HG02943 (cell line): ENCODE results near the gene PLCL1.

Experiments
- ATAC-seq: cut with Tn5 transposase; IDR thresholded peaks from one replicate; pipeline ENCODE4 v1.9.1; 2021; ENCODE audit warnings: mild to moderate bottlenecking, low read depth, moderate library complexity; ENCODE audit not compliant: unreplicated experiment

Gene PLCL1

GRCh38 chr2:198098386-198098785, 294.0 kb downstream of the PLCL1 start:
- no peak for ATAC-seq

GRCh38 chr2:198098918-198099317, 294.5 kb downstream of the PLCL1 start:
- no peak for ATAC-seq

GRCh38 chr2:198100346-198100745, 296.0 kb downstream of the PLCL1 start:
- no peak for ATAC-seq

- no peak for ATAC-seq
Observed at GRCh38 chr2:198101688-198102087, 297.3 kb downstream of the PLCL1 start.

- ATAC-seq = no peak
Observed at GRCh38 chr2:198102120-198102519, 297.7 kb downstream of the PLCL1 start.

- no peak for ATAC-seq
Observed at GRCh38 chr2:198102856-198103255, 298.5 kb downstream of the PLCL1 start.

- no peak for ATAC-seq
Observed at GRCh38 chr2:198106621-198107385, 302.4 kb downstream of the PLCL1 start.

GRCh38 chr2:198113316-198113715, 308.9 kb downstream of the PLCL1 start:
- no peak for ATAC-seq

- no peak for ATAC-seq
Observed at GRCh38 chr2:198114064-198114463, 309.7 kb downstream of the PLCL1 start.

GRCh38 chr2:198115201-198115600, 310.8 kb downstream of the PLCL1 start:
- ATAC-seq = no peak

GRCh38 chr2:198116756-198117155, 312.4 kb downstream of the PLCL1 start:
- no peak for ATAC-seq

- ATAC-seq = no peak
Observed at GRCh38 chr2:198117406-198118041, 313.1 kb downstream of the PLCL1 start.

GRCh38 chr2:198127627-198128026, 323.2 kb downstream of the PLCL1 start:
- no peak for ATAC-seq

GRCh38 chr2:198129609-198130008, 325.2 kb downstream of the PLCL1 start:
- ATAC-seq = no peak

- ATAC-seq = no peak
Observed at GRCh38 chr2:198134293-198134955, 330.0 kb downstream of the PLCL1 start.

GRCh38 chr2:198135481-198135934, 331.1 kb downstream of the PLCL1 start:
- ATAC-seq = no peak

GRCh38 chr2:198136142-198136541, 331.7 kb downstream of the PLCL1 start:
- no peak for ATAC-seq

GRCh38 chr2:198137733-198138132, 333.3 kb downstream of the PLCL1 start:
- no peak for ATAC-seq

- ATAC-seq = no peak
Observed at GRCh38 chr2:198141726-198142125, 337.3 kb downstream of the PLCL1 start.

GRCh38 chr2:198143156-198143555, 338.8 kb downstream of the PLCL1 start:
- no peak for ATAC-seq

- ATAC-seq = no peak
Observed at GRCh38 chr2:198143793-198144192, 339.4 kb downstream of the PLCL1 start.
